Activated CD4-positive, CD25-positive, alpha-beta regulatory T cell treated with anti-CD3 and anti-CD28 coated beads, Interleukin-2, amount 50 U/mL, for 24 hours (primary cell): ENCODE measurements around the gene PTRH1.

Source experiments
- ATAC-seq, 2 donors: fragments of 150-1000 bp; cut with Tn5 transposase; one replicate each; pipeline ENCODE4 v1.10.0; 2021; ENCODE audit warnings: mild to moderate bottlenecking in 1 of 2, moderate library complexity in 1 of 2

PTRH1 gene

DNA sequence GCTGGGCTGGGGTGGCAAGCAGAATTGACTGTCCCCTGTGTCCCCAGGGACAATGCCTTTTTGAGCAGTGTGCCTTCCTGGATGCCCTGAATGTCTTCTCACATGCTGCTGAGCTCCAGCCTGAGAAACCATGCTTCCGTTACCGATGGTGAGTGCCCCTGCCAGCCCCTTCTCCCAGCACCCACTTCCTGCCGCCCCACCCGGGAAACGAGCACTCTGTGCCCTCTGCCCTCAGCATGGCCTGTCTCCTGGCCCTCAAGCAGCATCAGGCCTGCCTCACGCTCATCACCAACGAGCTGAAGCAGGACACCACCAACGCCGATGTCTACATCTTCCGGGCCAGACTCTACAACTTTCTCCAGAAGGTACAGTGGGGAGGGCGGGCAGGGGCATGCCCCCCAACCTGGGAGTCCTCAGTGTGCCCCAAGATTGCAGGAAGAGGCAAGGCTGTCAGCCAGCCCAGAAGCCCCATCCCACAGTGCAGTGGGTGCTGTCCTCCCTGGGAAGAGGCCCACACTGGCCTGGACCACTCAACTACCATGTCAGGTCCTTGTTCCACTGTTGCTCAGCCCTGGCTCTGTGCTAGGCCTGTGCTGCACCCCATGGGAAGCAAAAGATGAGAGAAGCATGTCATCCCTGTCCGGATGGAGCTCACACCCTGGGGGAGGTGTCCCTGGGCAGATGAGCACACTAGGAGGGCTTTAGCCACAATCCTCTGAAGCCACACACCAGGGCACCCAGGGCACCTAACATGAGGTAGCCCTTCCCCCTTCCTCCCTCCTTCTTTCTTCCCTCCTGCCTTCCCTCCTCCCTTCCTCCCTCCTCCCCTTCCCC is 4.8 kb upstream of the PTRH1 start:
- ATAC-seq = no peak

DNA sequence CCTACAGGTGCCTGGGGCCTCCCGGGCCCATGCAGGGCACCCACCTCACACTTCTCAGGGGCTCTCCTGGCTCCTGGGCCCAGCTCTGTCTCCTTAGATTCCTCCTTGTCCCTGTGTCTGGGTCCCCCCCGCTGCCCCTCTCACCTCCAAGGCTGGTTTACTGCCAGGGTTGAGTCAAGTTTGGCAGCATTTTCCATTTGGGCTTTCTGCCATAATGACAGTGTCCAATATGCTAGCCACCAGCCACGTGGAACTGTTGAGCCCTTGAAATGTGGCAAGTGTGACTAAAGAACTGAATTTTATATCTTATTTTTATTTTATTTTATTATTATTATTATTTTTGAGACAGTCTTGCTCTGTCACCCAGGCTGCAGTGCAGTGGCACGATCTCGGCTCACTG is 2.3 kb upstream of the PTRH1 start:
- no peak for ATAC-seq

DNA sequence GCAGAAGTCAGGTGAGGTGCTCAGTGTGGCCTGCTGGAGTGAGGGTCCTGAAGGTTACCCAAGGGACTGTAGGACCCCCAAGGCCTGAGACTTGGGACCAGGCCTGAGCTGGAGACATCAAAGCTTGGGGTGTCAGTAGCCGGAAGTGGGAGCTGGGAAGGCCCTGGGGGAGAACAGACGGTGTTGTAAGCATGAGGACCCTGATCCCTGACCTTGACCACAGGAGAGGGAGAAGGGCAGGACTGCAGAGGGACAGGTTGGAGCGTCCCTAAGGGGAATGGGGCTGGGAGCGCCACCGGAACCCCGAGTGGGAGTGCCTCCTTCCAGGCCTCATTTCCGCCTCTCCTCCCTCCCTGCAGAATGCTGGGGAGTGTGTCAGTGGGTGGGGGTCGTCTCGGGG is 949 bp upstream of the PTRH1 start:
- no peak for ATAC-seq

DNA sequence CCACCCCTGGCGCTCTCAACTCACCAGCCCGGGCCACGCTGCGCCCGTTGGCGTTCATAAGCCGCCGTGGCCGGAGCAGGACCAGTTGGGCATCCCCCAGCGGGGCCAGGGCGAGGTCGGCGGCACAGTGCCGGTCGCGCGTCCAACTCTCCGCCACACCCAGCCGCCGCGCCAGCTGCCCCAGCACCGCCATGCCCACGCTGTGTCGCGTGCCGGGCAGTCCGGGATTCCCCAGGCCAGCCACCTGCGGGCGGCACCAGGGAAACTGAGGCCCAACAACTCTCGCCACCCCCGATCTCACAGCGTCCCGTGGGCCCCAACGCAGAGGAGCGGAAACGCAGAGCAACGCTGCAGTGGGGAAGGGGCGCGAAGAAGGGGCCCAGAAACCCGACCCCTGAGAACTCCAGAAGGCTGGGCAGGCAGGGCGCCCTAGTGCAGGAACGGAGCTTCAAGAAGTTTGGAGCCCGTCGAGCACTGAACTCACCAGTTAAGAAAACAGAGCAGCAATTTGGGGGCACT is 453 bp downstream of the PTRH1 start:
- ATAC-seq = peak in 1 of 2 donors; percentile 0

DNA sequence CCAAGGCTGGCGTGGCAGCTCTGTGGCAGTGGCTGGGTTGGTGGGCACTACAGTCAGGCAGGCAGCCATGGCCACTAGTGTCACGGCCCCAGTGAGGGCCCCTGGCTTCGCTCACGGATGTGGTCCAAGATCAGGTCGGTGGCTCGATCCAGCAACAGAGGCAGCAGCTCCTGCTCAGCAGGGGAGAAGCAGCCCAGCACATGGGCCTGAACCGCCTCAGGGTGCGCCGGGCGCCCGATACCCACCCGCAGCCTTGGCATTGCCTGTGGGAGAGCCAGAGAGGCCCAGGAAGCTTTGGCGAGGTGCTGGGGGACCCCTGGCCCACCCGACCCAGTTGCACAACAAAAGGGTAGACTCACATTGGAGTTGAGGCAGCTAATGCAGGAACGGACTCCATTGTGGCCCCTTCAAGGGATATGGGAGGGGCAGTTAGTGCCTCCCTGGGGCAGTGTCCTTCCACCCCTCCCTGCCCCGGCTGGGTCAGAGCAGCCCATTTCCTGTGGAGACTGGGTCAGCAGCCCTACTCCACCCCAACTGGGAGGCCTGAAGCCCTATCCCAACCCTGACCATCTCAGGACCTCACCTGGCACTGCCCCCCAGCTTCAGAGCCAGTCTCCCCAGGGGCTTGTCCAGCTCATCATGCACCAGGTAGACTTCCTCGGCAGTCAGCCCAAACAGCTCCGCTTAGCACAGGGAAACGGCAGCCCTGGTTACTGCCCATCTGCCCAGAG is 1.3 kb downstream of the PTRH1 start:
- ATAC-seq = no peak

DNA sequence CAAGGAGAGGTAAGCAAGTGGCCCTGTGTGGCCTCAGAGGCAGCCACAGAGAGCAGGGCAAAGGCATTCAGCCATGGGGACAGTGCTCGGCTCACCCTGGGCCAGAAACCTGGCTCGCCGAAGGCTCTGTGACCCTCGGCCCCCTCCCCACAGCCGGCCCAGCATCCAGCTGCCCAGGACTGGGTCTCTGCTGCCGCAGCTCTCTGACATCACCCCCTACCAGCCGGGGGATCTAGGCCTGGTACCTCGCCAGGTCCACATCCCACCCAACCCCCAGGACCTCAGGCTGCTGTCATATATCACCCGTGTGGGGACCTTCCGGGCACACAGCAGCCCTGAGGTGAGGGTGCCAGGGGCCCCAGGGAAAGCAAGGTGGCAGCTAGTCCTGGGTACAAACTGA is 2.6 kb downstream of the PTRH1 start:
- ATAC-seq = no peak

DNA sequence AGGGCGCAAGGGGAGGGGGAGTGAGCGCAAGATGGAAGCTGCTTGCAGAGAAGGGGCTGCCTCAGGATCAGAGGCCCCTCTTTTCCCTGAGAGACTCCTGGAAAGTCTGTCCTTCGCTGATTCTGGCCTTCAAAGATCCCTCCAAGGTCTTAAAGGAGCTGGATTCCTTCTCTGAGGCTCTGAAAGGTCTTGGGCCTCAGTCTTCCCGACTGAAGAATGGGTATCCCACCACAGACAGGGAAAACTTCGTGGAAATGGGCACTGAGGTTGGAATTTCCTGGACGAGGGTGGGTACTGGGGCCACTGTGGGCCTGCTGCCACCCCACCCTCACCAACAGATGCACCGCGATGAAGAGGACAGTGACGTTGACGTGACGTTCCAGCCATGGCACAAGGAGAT is 3.1 kb downstream of the PTRH1 start:
- no peak for ATAC-seq

DNA sequence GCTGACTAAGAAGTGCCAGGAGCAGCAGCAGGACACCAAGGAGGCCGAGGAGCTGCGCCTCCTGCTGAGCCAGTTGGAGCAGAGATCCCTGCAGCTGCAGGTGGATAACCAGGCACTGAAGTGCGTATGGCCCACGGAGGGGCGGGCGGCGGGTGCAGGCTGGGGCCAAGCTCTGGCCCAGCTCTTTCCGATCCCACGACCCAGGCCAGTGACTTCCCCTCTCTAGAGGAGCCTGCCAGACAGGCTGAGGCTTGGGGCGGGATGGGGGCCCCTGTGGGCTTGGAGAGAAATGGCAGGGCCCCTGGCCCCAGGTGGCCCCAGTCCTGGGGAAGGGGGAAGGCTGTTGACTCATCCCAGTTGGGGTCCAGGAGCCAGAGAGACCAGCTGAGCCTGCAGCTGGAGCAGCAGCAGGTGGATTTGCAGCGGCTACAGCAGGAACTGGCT is 3.6 kb downstream of the PTRH1 start:
- no peak for ATAC-seq

DNA sequence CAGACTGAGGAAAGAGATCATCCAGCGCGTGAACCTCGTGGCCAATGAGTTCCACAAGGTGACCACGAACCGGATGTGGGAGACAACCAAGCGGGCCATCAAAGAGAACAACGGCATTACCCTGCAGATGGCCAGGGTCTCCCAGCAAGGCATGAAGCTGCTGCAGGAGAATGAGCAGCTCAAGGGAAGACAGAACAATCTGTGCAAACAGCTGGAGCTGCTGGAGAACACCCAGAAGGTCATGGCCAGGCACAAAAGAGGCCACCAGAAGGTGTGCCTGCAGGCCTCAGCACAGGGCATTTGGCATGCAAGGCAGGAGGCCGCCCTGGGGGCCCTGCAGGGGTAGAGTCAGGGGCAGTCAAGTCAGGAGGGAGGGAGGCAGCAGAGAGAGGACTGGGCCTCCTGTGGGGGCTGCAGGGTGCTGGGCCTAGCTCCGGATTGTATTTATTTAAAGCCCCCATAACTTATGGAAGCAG is 4.2 kb downstream of the PTRH1 start:
- ATAC-seq = no peak

DNA sequence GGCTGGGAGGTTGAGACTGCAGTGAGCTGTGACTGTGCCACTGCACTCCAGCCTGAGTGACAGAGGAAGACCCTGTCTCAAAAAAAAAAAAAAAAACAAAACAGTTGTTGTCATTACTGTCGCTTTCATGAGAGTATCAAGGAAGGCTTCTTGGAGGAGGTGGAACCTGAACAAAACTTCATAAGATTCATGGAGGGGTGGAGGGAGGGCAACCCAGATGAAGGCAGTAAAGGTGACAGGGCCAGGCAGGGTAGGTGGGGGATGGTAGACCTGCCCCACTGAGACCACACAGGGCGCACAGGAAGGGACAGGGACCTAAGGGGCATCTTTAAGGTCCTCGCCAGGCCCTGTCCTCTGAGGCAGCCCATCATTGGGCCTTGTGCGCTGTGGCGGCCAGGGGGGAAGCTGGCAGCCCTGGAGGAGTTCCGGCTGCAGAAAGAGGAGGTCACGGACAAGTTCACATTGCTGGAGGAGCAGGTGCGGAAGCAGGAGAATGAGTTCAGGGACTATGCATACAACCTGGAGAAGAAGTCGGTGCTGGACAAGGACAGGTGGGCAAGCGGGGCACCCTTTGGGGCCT is 5.2 kb downstream of the PTRH1 start:
- ATAC-seq = no peak

DNA sequence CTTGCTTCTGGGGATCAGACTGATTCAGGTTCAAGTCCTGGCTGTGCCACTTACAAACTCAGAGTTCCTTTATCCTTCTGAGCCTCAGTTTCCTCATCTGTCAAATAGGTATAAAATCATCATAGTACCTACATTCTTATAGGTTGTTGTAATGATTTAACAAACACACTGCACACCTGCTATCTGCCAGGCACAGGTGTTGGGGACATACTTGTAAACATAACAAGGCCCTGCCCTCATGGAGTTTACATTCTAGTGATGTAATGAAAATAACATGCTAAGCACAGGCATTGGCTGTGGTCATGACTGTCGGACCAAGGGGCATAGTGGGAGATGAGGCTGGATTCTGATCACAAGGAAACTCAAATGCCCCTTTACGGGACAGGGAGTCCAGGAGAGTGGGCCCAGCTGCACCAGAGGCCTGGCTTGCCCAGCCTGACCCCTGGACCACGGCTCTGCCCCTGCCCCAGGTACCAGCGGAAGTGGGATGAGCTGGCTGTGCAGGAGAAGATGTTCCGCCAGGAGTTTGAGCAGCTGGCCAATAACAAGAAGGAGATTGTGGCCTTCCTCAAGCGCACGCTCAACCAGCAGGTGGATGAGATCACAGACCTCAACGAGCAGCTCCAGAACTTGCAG is 6.4 kb downstream of the PTRH1 start:
- no peak for ATAC-seq

DNA sequence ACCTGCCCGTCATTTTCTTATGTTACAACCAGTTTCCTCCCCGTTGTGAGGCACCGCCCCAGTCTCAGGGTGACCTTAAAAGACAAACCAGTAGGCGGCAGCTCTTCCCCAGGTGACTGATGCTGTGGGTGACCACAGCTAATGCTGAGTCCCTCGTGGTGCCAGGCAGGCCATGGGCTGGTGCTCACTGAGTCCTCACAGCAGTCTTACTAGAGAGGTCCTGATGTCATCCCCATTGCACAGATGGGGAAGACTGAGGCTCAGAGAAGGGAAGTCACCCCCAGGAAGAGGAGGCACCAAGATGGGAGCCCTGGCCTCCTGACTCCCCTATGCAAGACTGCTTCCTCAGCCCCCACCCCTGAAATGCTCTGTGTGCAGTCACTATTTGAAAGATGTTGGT is 7.7 kb downstream of the PTRH1 start:
- ATAC-seq = peak; percentile 65 to 84

DNA sequence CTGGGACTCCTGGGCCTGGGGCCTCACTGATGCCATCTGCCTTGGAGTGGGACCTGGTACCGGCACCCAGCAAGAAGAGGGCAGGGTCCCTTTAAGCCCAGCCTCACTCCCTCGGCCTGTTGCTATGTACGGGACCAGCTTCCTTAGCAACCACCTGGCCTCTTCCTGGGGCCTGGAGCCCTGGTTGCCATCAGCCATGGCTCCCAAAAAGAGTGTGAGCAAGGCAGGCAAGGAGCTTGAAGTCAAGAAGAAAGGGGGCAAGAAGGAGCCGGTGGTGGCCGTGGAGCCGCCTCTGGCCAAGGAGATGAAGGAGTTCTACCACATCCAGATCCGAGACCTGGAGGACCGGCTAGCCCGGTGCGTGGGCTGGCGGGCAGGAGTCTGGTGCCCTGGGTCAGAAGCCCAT is 8.6 kb downstream of the PTRH1 start, which contains the start of gene CFAP157:
Gene CFAP157 (plus strand): TSS at position 153 of the 406 bp plus-strand sequence. CDS start 44 bp downstream, at position 197.
- no peak for ATAC-seq

DNA sequence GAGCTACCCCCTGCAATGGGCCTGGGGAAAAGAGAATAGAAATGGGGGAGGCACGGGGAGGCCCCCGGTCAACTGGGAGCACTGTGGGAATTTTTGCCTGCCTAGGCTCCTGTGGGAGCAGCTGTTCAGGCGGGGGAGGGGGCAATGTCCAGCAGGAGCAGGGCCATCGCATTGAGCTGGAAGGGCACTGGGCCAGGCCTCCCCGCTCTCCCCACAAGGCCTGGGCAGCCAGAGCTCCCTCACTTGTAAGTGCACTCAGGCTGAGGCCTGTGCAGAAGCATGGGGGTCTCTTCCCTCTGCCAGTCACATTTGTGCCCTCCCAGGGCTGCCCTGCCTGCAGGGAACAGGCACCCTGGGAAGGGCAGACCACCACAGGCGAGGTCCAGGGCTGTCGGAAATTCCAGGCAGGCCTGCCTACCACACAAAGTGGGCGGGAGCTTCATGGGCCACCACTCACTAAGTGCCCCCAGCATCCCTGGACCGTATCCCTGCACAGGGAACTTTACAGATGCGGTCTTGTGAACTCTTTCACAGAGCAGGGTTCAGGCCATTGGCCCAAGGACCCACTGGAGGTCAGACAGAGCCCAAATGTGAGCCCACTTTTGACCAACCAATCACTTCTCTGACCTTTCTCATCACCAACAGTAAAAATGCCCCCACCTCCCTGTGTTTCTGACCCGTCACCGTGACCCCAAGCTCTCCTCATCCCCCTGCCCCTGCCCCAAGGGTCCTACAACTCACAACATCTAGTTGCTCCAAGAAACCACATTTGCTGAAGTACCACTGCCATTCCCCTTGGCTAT is 9.7 kb downstream of the PTRH1 start:
- no peak for ATAC-seq

DNA sequence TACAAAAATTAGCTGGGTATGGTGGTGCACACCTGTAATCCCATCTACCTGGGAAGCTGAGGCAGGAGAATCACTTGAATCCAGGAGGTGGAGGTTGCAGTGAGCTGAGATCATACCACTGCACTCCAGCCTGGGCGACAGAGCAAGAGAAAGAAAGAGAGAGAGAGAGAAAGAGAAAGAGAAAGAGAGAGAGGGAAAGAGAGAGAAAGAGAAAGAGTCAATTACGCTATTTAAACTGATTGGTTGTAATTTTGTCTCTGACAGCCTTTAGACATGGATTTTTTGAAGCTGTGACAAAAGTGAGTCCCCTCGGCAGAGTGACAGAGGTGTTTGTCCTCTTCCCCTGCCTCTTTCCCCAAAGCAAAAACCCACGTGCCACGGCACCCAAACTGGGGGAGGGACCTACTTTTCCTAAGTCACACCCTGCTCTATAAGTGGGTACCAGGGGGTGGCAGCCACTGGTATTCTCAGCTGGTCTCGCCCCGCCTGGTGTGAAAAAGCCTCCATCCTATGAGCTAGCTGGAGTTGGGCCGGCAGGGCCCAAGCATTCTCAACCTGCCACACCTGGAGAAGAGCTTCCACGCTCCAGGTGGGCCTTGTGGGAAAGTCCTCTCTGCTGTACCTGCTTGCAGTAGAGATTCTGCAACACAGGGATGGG is 12.0 kb downstream of the PTRH1 start:
- no peak for ATAC-seq

DNA sequence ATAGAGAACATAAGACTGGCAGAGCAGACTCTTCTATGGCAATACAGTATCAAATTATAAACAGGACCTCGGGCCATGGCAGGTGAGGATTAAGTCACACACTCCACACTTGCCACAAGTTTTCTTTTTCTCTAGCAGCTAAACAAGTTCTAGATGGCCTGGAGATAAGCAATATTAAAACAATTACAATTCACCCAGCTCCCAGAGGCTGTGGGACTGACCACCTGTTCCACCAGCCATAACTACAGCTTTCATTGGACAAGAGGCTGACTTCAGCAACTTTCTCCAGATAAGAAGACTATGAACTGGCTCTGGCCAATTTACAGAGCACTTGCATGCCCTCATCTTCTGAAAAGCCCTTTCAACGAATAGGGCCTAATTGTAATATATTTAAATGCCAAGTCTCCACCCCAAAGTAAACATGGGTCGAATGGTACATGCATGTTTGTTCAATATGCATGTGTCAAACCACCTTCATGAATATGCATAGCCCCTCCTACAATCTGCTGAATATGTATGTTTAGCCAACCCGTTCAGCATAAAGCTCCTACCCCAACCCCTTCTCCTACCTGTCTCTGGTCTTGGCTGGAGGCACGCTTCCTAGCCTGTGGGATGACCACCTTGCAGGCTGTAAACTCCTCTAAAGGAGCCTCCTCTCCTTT is 14.7 kb downstream of the PTRH1 start:
- no peak for ATAC-seq

DNA sequence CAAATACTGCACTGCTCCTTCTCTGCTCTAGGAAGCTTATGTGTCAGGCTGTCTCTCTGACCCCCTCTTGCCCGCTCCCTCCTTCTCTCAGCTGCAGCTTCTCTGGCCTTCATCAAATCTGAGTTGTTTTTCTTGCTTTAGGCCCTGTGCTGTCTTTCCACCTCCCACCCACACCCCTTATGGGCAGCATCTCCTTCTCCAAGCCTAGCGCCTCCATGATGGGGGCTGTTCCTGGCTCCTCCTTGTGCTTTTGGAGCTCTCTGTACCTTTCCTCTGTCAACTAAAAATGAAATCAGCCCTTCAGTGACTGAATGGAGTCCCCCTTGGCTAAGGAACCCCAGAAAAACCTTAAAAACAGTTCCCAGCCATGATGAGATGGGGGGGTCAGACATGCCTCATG is 15.3 kb downstream of the PTRH1 start:
- no peak for ATAC-seq

DNA sequence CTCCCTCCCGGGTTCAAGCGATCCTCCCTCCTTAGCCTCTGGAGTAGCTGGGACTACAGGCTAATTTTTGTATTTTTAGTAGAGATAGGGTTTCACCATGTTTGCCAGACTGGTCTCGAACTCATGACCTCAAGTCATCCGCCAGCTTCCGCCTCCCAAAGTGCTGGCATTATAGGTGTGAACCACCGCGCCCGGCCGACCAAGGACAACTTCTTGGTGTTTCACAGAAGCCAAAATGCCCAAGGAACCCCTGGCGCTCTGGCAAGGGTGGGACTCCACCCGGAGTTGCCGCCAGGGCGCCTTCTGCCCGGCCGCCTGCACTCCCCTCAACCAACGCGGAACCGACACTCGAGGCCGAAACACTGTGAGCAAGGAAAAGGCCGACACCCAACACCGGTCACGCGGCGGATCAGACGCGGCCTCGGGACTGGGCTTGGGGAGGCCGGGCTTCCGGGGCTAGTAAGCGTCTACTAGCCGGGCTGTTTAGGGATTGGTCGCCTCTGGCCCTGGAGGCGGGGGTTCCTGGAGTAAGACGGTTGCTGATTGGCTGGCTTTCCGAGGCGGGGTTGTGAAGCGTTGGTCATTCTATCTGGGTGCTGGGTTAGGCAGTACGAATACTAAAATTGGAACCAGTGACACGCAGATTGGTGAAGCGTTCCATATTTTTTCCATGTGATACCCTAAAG is 16.3 kb downstream of the PTRH1 start:
- ATAC-seq = peak; percentile 99

DNA sequence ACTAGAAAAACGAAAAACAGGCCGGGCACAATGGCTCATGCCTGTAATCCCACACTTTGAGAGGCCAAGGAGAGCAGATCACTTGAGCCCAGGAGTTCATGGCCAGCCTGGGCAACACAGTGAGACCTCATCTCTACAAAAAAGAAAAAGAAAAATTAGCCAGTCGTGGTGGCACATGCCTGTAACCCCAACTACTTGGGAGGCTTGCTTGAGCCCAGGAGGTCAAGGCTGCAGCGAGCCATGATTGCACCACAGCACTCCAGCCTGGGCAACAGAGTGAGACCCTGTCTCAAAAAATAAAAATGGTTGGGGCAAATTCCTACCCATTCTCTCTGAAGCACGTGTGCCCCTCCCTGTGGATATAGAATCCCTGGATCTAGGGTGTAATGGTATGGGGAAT is 17.1 kb downstream of the PTRH1 start:
- no peak for ATAC-seq

DNA sequence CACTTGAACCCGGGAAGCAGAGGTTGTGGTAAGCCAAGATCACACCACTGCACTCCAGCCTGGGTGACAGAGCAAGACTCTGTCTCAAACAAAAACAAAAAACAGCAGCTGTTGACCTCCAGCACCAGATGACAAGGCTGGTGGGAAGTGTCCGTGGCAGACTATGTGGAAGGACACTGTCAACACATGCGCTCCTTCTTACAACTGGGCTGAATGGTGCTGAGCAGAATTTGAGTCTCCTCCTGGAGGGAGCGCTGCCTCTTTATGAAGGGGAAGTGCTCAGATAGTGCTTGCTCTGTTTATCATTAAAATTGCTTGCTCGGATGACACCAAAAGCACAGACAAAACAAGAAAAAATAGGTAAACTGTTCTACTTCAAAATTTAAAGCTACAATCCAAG is 17.9 kb downstream of the PTRH1 start:
- ATAC-seq = no peak
